Brain microvascular endothelial cell (primary cell): ENCODE results near the gene MGMT.

ENCODE experiments used
- DNase-seq: peaks from one replicate; pipeline ENCODE4 v3.0.0-alpha.2; 2020
- H3K27ac ChIP-seq: fragments of 250-450 bp; sonication (Bioruptor Pico); 2 replicates; pipeline ENCODE4 v1.5.1; 2020; ENCODE audit warnings: mild to moderate bottlenecking, moderate library complexity
- H3K27me3 ChIP-seq: fragments of 250-450 bp; sonication (Bioruptor Pico); replicated peaks from 2 replicates; pipeline ENCODE4 v1.5.1; 2020; ENCODE audit warnings: mild to moderate bottlenecking
- H3K36me3 ChIP-seq: fragments of 250-450 bp; sonication (Bioruptor Pico); replicated peaks from 2 replicates; pipeline ENCODE4 v1.5.1; 2020; ENCODE audit warnings: mild to moderate bottlenecking
- H3K4me3 ChIP-seq: 2 replicates; pipeline ENCODE4 v1.5.1; 2011; ENCODE audit warnings: low read depth, mild to moderate bottlenecking, control low read depth, low read length, moderate library complexity
- CTCF ChIP-seq: IDR thresholded peaks from 2 replicates; pipeline ENCODE4 v1.5.1; 2011; ENCODE audit warnings: low read depth, mild to moderate bottlenecking, moderate library complexity, low read length, control low read depth, inconsistent platforms; ENCODE audit errors: missing control alignments
- in situ Hi-C: cut with HindIII; loops from 2 replicates; pipeline ENCODE4 v1.10.0; 2017; ENCODE audit warnings: low sequenced_read_pairs, low pct_ligation_motif_present

The MGMT gene

GRCh38 chr10:129683519-129683918 lies 216.5 kb downstream of the MGMT start:
- no peak overlapping the region for H3K4me3 ChIP-seq
- TF ChIP-seq CTCF: no peak
- DNase-seq: no peak
- no peak overlapping the region for H3K27ac ChIP-seq
- in situ Hi-C loops: no loop called here
- no peaks in the 10 kb centered on the region for H3K36me3 ChIP-seq
- H3K27me3 ChIP-seq: no peaks in the 10 kb centered on the region

- no peak for DNase-seq
- in situ Hi-C loops: no loop called here
- no peak for TF ChIP-seq CTCF
These were observed 216.9 kb downstream of the MGMT start for GRCh38 chr10:129683920-129684319.

GRCh38 chr10:129685271-129685670 lies 218.2 kb downstream of the MGMT start:
- TF ChIP-seq CTCF: no peak
- H3K27me3 ChIP-seq: no peaks in the 10 kb centered on the region
- H3K4me3 ChIP-seq: no peak overlapping the region
- no peak overlapping the region for H3K27ac ChIP-seq
- H3K36me3 ChIP-seq: no peaks in the 10 kb centered on the region
- in situ Hi-C loops: no loop called here
- no peak for DNase-seq

More at GRCh38 chr10:129683920-129684319, 216.9 kb downstream of the MGMT start:
- Histone ChIP-seq H3K4me3 (no peak overlapping the region), H3K27ac (no peak overlapping the region), H3K36me3 (no peaks in the 10 kb centered on the region), H3K27me3 (no peaks in the 10 kb centered on the region)

GRCh38 chr10:129689671-129690071 lies 222.6 kb downstream of the MGMT start:
- in situ Hi-C loops: no loop called here
- TF ChIP-seq CTCF: no peak
- no peak overlapping the region for H3K27ac ChIP-seq

GRCh38 chr10:129690248-129691070 lies 223.4 kb downstream of the MGMT start:
- H3K27me3 ChIP-seq: no peaks in the 10 kb centered on the region
- no peak for DNase-seq
- no peaks in the 10 kb centered on the region for H3K36me3 ChIP-seq
- in situ Hi-C loops: no loop called here
- no peak overlapping the region for H3K27ac ChIP-seq
- no peak overlapping the region for H3K4me3 ChIP-seq
- no peak for TF ChIP-seq CTCF

More at GRCh38 chr10:129689671-129690071, 222.6 kb downstream of the MGMT start:
- no peaks in the 10 kb centered on the region for H3K27me3 ChIP-seq
- no peak for DNase-seq
- H3K36me3 ChIP-seq: no peaks in the 10 kb centered on the region
- no peak overlapping the region for H3K4me3 ChIP-seq
